Adrenal gland (tissue), 12 donors: ENCODE data around the gene KIF16B. TPM values are rescaled to one million over a fixed set of nuclear protein-coding genes. Genes with fewer than 3 reads are reported as not detected.

ENCODE experiments used
- DNase-seq, 7 donors: peaks; one replicate each; pipeline ENCODE4 v3.0.0-alpha.2; 2019 to 2020
- H3K27ac ChIP-seq, 5 donors: fragments of 200-600 bp; sonication (generic) in 4 of 5; 1 replicate in 3 of 5; 2 replicates in 2 of 5; pipeline versions ENCODE4 v1.5.1 to v1.8.0; 2016 to 2020; ENCODE audit warnings: mild to moderate bottlenecking in 1 of 5
- H3K27me3 ChIP-seq: fragments of 200-600 bp; 2 replicates; pipeline ENCODE4 v1.8.0; 2021
- H3K36me3 ChIP-seq, 2 donors: fragments of 200-600 bp; replicated peaks in 1 of 2; 1 replicate in 1 of 2; 2 replicates in 1 of 2; pipeline versions ENCODE4 v1.5.1 to v1.8.0; 2018 to 2022
- H3K4me1 ChIP-seq, 2 donors: fragments of 200-600 bp; replicated peaks in 1 of 2; 1 replicate in 1 of 2; 2 replicates in 1 of 2; pipeline versions ENCODE4 v1.5.1 to v1.8.0; 2018 to 2021
- H3K4me3 ChIP-seq, 4 donors: fragments of 200-600 bp; sonication (generic) in 3 of 4; one replicate each; pipeline ENCODE4 v1.5.1; 2016 to 2018
- H3K9me3 ChIP-seq, 3 donors: fragments of 200-600 bp; sonication (generic) in 1 of 3; replicated peaks in 1 of 3; 1 replicate in 2 of 3; 2 replicates in 1 of 3; pipeline versions ENCODE4 v1.5.1 to v1.8.0; 2016 to 2021
- CTCF ChIP-seq, 6 experiments: fragments of 450-650 bp in 4 of 6; fragments of 200-600 bp in 2 of 6; sonication (generic) in 1 of 6; IDR thresholded peaks; 1 replicate in 5 of 6; 2 replicates in 1 of 6; pipeline versions ENCODE4 v1.5.1 to v1.8.0; 2016 to 2021; ENCODE audit warnings: antibody characterized with exemption in 6 of 6, mild to moderate bottlenecking in 2 of 6, moderate library complexity in 1 of 6
- POLR2A ChIP-seq, 2 donors: fragments of 450-650 bp; IDR thresholded peaks; one replicate each; pipeline ENCODE4 v1.6.1; 2017; ENCODE audit warnings: antibody characterized with exemption in 2 of 2, mild to moderate bottlenecking in 2 of 2, moderate library complexity in 1 of 2
- WGBS, 4 donors: extraction: QIAGEN DNeasy Blood & Tissue Kit in 2 of 4; methylation state at CpG; one replicate each; pipeline versions ENCODE4 v1.1.5 to v1.1.7; 2013 to 2017; 5-methylcytosine and 5-hydroxymethylcytosine counted together
- intact Hi-C, 2 donors: fragments of 100-400 bp; cut with DNase I; formaldehyde crosslinking; loops; one replicate each; pipeline versions ENCODE4 v1.14.1 to v1.15.0; 2022 to 2023
- polyA plus RNA-seq, 3 donors: library from polyadenylated mRNA; stranded (reverse); fragments of 200-250 nt in 2 of 3; fragments of 350-450 nt in 1 of 3; fragmentation: Illumina TruSeq in 1 of 3; extraction: RNeasy Lipid Tissue Mini Kit (QIAGEN cat#74804) in 1 of 3; gene quantifications; one replicate each; pipeline ENCODE4 v1.2.3, GENCODE V29; 2013 to 2014
- total RNA-seq, 9 donors: library from RNA; depleted of rRNA in 4 of 9; stranded (reverse); fragments of >200 nt in 4 of 9; fragments of 120-200 nt in 1 of 9; fragmentation: NEBNext Ultra II Directional in 1 of 9; extraction: Animal tissue kit (Norgen Biotek cat#: 25700) in 1 of 9; gene quantifications; one replicate each; pipeline versions ENCODE4 v1.1.0 to v1.2.4, GENCODE V29; 2013 to 2023
- donor health status: healthy with polysubstance abuse.
- donor health status: Bipolar disorder and iron deficiency.
- donor health status: DM: yes; HTN: yes; CAD: no.
- donor health status: DM: no; HTN: no; CAD: no.
- donor health status: DM: no; HTN: no; CAD: no.
- donor health status: DM: yes; HTN: yes; CAD: no.

KIF16B gene
- total and polyA plus RNA-seq, 12 donors = 8.6 to 113 (median 36.1) TPM

DNA sequence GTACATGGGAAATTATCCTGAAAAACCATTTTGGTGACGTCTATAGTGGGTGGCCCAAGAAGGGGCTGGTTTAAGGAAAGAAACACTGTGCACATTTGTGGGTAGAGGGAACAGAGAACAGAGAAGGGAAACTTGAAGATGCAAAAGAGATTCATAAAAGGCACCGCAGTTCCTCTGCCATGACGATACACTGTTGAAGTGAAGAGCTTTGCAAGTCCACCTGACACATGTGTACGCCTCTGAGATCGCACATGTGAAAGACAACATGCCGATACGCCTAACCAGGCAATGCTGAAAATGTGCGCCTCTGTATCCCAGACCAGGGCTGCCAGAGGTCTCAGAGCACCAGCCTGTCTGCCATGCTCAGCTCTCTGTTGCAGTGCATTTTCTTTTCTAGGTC lies 180.9 kb downstream of the KIF16B start:
- 91 to 95% (median 91%) methylated on average over 8 of the region's 8 CpGs for WGBS, 4 donors
- intact Hi-C loops = no loop called here

GRCh38 chr20:16390991-16391390 lies 182.3 kb downstream of the KIF16B start:
- 62 to 72% (median 68%) methylated on average over 4 of the region's 4 CpGs for WGBS, 4 donors
- Histone ChIP-seq H3K9me3 (no peaks in the 10 kb centered on the region), H3K4me3 (no peak overlapping the region), H3K27ac (peak overlapping the region in 1 of 5 donors; percentile 41), H3K27me3 (no peaks in the 10 kb centered on the region), H3K4me1 (no peaks in the 10 kb centered on the region), H3K36me3 (no peaks in the 10 kb centered on the region)
- no peak for DNase-seq
- intact Hi-C loops = no loop called here
- TF ChIP-seq CTCF (IDR thresholded peaks at IDR 0.05) (no peak), POLR2A (IDR thresholded peaks at IDR 0.05) (no peak)

More for the DNA sequence above, 180.9 kb downstream of the KIF16B start:
- H3K36me3 ChIP-seq = no peaks in the 10 kb centered on the region
- DNase-seq = no peak
- no peaks in the 10 kb centered on the region for H3K4me1 ChIP-seq
- no peak overlapping the region for H3K27ac ChIP-seq
- TF ChIP-seq CTCF (IDR thresholded peaks at IDR 0.05) = no peak
- no peak for TF ChIP-seq POLR2A (IDR thresholded peaks at IDR 0.05)
- no peaks in the 10 kb centered on the region for H3K9me3 ChIP-seq
- no peak overlapping the region for H3K4me3 ChIP-seq
- H3K27me3 ChIP-seq = no peaks in the 10 kb centered on the region

DNA sequence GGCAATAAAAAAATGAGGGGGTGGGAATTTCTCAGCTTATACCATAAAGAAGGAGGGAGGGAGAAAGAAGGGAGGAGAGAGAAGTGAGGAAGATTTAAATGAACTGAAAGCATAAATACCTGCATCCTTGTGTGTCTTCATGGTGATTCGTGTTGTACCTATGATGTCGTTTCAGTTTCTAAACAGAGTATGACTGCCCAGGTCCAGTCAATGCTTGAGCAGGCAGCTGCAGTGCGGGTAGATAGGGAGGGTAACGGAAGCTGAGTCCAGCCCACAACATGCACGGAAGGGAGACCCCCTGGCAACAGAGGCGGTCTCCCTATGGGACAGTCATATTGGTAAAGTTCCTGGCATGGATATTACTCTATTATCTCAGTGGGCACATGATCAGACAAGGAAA lies 184.5 kb downstream of the KIF16B start:
- DNase-seq = no peak
- 97 to 98% (median 97%) methylated on average over 6 of the region's 6 CpGs for WGBS, 4 donors
- Histone ChIP-seq H3K4me1 (no peaks in the 10 kb centered on the region), H3K9me3 (no peaks in the 10 kb centered on the region), H3K36me3 (no peaks in the 10 kb centered on the region), H3K4me3 (no peak overlapping the region), H3K27ac (no peak overlapping the region), H3K27me3 (no peaks in the 10 kb centered on the region)
- no peak for TF ChIP-seq POLR2A (IDR thresholded peaks at IDR 0.05)
- no peak for TF ChIP-seq CTCF (IDR thresholded peaks at IDR 0.05)
- intact Hi-C loops = no loop called here

GRCh38 chr20:16387666-16388065 lies 185.6 kb downstream of the KIF16B start:
- intact Hi-C loops = no loop called here
- Histone ChIP-seq H3K27ac (no peak overlapping the region), H3K9me3 (no peaks in the 10 kb centered on the region), H3K36me3 (no peaks in the 10 kb centered on the region), H3K4me3 (no peak overlapping the region), H3K27me3 (no peaks in the 10 kb centered on the region), H3K4me1 (no peaks in the 10 kb centered on the region)
- no peak for TF ChIP-seq POLR2A (IDR thresholded peaks at IDR 0.05)
- TF ChIP-seq CTCF (IDR thresholded peaks at IDR 0.05) = no peak
- whole genome bisulfite sequencing, 4 donors = 84 to 93% (median 89%) methylated on average over 6 of the region's 6 CpGs
- DNase-seq = no peak
